LoVo (cell line): ENCODE results near the gene MMEL1.

Experiments
- DNase-seq: peaks from one replicate; pipeline ENCODE4 v3.0.0-alpha.2; 2016; ENCODE audit warnings: low spot score

MMEL1 gene

GRCh38 chr1:2604844-2605508 lies 27.8 kb downstream of the MMEL1 start:
- no peak for DNase-seq

- DNase-seq = no peak
Observed at GRCh38 chr1:2604156-2604843, 28.5 kb downstream of the MMEL1 start.

- DNase-seq = no peak
Observed at GRCh38 chr1:2603521-2604155, 29.2 kb downstream of the MMEL1 start.

- DNase-seq = no peak
Observed at GRCh38 chr1:2602866-2603520, 29.8 kb downstream of the MMEL1 start.

- no peak for DNase-seq
Observed at GRCh38 chr1:2602311-2602835, 30.4 kb downstream of the MMEL1 start.

- DNase-seq = no peak
Observed at GRCh38 chr1:2601721-2602303, 31.0 kb downstream of the MMEL1 start.

- DNase-seq = no peak
Observed at GRCh38 chr1:2598329-2598931, 34.4 kb downstream of the MMEL1 start.

GRCh38 chr1:2597441-2598328 lies 35.1 kb downstream of the MMEL1 start:
- DNase-seq = no peak

- no peak for DNase-seq
Observed at GRCh38 chr1:2596530-2597333, 36.1 kb downstream of the MMEL1 start.

GRCh38 chr1:2595812-2596529 lies 36.8 kb downstream of the MMEL1 start:
- DNase-seq = no peak

GRCh38 chr1:2595261-2595811 lies 37.5 kb downstream of the MMEL1 start:
- no peak for DNase-seq

- no peak for DNase-seq
Observed at GRCh38 chr1:2594641-2595131, 38.1 kb downstream of the MMEL1 start.

- no peak for DNase-seq
Observed at GRCh38 chr1:2594001-2594640, 38.7 kb downstream of the MMEL1 start.

GRCh38 chr1:2593251-2593878 lies 39.5 kb downstream of the MMEL1 start:
- no peak for DNase-seq

- no peak for DNase-seq
Observed at GRCh38 chr1:2592672-2593071, 40.1 kb downstream of the MMEL1 start.

- DNase-seq = no peak
Observed at GRCh38 chr1:2591581-2592261, 41.1 kb downstream of the MMEL1 start.

GRCh38 chr1:2591233-2591580 lies 41.6 kb downstream of the MMEL1 start:
- DNase-seq = no peak
